Eye (tissue), 1 donor: Measurements from ENCODE around the gene EXOC4.

Source experiments
- DNase-seq: peaks from one replicate; pipeline ENCODE4 v3.0.0-alpha.2; 2015

EXOC4 gene

DNA sequence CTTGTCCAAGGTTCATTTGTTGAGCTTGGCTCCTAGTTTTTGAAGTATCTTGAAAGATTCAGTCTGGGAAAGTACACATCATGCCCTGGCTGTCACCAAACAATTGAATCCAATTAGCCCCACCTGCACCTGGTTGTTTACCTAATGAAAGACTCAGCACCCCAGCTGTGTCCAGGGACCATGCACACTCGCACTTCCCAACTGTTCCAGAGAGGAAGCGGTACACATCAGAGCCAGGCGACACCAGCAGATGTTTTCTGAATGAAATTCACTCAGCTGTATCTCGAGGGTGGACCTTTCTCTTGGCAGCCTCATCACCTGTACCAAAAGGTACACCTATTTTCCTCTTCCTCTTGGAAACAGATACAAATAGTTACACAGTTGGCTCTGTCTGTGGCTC is 657.9 kb downstream of the EXOC4 start:
- no peak for DNase-seq

GRCh38 chr7:133911724-133912123 is 658.8 kb downstream of the EXOC4 start:
- DNase-seq: no peak

DNA sequence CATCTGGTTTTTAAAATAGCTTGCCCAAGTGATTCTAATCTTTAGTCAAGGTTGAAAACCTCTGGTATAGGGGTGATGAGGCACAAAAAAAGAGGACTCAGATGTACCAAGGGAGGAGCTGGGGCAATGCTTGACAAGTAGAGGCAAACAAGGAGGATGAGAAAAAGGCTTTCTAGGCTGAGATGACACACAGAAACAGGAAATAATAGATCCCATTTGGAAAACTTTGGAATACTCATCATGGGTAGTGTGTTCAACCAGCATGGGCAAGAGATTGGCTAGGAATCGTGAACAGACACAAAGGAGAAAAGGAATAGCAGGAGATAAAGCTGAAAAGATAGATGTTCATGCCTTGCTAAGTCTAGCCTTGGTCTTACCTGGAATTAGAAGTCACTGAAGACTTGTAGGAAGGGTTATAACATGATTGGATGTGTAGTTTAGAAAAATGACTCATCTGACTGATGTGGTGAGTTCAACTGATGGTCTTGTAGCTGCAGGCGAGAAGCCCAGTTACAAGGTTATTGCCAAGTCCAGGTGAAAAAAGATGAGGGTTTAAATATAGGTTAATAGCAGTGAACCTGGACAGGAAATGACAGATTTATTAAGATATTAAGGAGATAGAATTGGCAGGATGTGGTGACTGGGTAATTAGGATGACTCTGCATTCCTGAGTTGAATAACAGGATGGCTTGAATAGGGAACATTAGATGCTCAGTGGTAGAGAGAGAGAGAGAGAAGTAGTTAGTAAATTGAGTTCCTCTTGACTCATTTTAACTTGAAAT is 660.2 kb downstream of the EXOC4 start:
- no peak for DNase-seq

DNA sequence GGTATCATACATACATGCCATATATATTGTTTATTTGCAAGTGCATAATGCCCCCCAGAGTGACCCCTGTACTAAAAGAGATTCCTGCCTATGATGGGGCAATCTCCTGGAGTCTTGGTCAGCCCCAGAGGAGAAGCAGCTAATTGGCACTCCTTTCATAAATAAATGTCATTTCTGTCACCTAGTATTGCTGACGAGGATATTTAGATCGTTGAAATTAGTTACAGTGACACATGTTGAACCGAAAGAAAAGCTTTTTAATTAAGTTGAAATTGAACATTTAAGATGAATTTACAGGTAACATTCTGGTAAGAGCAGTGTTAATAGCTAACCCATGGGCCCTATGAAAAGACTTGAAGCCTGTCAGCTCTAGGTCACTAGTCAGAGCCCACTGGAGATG is 663.7 kb downstream of the EXOC4 start:
- DNase-seq: no peak

GRCh38 chr7:133919810-133920209 is 666.9 kb downstream of the EXOC4 start:
- DNase-seq: no peak

DNA sequence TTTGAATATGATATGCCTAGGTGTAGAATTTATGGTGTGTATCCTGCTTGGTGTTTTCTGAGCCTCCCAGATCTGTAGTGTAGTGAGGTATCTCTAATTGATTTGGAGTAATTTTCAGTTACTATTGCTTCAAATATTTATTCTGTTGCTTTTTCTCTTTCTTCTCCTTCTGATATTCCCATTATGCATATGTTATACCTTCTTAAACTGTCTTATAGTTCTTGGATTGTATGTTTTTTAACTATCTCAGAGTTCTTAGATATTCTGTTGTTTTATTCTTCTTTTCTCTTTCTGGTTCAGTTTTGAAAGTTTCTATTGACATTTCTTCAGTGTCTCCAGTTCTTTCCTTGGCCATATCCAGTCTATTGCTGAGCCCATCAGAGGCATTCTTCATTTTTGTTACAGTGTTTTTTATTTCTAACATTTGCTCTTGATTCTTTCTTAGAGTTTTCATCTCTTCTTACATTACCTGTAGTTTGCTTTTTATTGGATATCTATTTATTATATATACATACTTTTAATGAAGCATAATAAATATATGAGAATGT is 668.8 kb downstream of the EXOC4 start:
- no peak for DNase-seq

DNA sequence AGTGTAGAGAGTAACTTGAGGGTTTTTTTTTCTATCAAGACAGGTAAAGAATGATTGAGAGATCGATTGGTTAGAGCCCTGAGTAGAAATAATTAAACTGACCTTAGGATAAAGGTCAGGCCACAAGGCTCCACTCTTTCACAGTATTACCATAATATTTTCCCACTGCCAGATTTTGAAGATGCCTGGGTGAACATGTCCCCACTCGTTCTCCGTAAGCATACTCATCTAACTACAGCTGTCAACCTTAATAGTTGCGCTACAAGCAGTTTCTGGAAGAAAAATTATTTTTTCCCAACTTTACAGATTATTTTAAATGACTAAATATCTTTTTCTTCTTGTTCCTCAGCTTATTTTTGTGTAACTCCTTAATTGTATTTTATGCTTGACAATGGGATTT is 671.1 kb downstream of the EXOC4 start:
- no peak for DNase-seq

DNA sequence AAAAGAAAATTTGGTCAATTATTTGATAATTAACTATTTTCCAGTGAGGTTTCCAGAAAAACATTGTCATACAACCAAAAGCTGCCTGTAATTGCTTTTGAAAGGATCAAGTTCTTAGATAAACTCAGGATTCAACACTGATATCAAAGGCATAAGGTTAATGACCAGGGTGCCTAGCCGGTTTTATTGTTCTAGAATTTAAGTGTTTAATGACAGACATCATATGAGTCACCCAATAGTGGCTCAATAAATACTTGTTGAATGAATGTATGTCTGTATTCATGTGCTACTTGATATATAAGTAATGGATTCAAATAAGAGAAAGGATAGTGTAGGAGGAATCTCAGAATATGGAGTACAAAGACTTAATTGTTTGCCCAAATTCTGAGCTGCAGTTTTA is 678.2 kb downstream of the EXOC4 start:
- DNase-seq: no peak

DNA sequence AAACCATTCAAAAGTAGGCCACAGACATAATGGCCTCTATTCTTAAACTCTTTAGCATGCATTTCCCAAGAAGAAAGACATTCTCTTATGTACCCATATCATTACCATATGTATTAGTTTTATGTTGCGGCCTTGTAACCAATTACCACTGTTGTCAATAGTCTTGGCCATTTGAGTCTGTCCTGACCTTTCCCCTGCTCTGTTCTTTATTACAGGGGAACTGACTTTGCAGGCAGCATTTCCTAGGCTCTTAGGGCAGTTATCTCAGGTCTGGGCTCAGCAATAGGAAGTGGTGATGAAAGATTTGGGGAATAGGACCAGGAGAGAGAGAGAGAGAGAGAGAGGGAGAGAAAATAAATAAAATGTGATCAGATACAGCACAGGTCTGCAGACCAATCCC is 679.7 kb downstream of the EXOC4 start:
- no peak for DNase-seq

DNA sequence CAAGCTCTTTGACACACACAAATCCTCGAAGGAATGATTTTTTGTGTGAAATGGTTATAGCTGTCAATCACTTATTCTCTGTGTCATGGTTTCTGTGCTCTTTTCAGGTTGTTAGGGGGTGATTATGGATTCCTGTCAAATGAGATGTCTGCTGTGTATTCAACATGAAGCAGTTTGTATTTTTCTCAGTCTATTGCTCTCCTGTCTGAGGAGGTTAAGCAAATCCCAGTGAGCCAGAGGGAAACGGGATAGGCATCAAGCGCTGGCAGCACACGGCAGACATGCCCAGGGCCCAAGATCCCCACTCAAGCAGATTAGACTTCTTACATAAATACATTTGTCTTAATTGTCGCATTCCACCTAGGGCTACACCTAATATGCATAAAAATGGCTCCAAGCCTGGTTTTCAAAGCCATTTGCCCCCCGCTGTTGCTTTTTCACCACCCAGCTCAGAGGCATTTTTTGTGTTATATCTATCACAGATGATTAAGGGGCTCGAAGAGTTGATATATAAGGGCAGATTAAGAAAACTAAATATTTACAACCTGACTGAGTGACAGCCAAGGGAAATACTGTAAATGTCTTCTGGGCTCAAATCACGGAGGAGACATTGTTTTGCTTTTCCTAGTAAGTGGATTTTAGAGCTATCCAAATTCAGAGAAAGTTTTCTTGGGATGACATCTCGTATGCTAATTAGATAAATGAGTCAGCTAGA is 681.5 kb downstream of the EXOC4 start:
- DNase-seq: peak; percentile 84

DNA sequence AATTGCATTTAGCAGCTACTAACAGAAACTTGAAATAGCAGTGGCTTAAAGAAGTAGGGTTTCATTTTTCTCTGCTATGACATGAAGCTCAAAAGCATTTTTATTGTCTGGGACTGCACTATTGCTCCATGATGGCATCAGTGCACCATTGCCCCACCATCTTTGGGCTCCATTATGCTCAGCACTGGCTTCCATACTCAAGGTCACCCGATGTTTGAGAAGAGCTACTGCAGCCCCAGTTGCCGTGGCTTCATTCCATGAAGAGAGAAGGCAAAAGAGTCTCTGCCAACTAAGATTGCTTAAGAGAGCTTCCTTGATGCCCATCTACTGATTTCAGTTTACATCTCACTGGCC is 682.1 kb downstream of the EXOC4 start:
- DNase-seq: no peak

DNA sequence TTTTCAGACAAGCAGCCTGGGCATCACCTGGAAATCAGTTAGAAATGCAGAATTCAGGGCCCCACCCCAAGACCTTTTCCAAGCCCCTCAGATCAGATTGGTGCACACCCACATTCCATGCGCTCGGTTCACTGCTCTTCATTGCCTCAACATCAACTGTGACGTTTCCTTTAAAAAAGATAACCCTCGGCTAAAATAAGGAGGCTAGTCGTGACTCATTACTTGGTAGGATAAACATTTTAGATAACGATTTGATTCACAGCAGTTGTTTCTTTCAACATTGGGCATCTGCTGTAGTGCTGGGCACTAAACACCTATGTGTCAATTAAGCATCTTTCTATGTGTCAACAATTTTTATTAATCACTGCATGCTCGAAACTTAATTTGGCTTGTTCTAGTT is 683.2 kb downstream of the EXOC4 start:
- no peak for DNase-seq

GRCh38 chr7:133937786-133938185 is 684.9 kb downstream of the EXOC4 start:
- no peak for DNase-seq

DNA sequence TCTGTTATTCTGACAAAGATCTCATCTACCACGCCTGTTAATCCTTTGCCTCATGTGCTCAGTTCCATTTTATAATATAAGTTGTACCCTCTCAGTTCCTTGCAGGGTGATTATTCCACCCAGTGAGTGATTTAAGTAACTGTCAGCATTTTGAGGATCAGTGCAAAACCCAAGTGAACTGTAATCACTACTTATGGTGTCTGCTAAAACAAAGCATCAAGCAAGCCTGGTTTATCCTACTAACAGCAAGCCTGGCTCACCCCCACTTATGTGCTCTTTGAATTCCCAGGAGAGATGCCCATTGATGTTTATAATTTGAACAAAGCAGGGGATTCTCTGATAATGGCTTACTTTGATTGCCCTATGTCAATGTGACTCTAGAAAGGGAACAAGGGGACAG is 687.5 kb downstream of the EXOC4 start:
- DNase-seq: peak; percentile 75

DNA sequence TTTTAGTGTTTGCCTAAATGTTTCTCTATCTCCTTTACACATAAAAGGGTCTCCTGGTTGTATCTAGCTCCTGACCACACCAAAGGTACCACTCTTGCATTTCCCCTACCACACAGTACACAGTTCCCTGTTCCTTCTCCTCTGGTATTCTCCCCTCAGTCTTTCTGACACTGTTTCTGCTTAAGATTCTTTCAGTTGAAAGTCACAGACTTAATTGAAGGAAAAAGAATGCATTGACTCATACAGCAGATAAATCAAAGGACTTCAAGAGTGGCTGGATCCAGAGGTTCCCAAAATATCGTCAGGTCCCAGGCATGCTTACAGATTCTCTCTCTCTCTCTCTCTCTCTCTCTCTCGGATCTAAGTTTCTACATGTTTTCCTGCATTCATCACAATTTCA is 688.6 kb downstream of the EXOC4 start:
- DNase-seq: no peak

DNA sequence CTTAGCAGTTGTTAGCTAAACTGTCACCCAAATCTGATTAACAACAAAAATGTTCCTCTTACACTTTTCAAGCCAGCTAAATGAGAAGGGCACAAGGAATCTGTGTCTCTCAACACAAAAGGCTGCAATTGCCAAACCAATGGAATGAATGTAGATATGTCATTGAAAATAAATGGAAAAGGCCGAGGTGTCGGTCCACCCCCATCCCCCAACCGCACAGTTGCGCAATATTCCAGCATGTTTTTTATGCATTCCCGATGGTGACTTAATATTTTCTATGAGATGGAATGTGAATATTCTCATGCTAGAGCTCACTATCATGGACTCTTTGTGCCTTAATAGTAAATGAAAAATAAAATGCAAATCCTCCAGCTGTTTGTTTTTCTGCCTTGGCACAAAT is 692.6 kb downstream of the EXOC4 start:
- DNase-seq: no peak

GRCh38 chr7:133947458-133948254 is 694.8 kb downstream of the EXOC4 start:
- no peak for DNase-seq

DNA sequence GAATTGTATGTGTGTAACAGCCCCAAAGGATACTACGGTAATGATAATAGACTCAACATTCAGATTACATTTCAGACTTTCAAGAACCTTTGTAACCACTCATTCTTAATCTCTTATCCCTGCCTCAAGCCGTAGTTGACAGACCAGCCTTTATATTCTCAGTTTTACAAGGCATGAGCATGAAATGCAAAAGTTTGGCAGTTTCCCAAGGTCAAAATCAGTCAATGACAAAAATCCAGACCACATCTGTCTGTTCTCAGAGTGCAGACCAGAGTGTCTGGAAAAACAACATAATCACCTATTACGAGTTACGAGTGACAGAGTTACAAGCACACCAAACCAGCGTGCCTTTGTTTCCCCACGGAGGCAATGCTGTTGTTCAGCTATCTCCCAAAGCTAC is 695.7 kb downstream of the EXOC4 start:
- no peak for DNase-seq

DNA sequence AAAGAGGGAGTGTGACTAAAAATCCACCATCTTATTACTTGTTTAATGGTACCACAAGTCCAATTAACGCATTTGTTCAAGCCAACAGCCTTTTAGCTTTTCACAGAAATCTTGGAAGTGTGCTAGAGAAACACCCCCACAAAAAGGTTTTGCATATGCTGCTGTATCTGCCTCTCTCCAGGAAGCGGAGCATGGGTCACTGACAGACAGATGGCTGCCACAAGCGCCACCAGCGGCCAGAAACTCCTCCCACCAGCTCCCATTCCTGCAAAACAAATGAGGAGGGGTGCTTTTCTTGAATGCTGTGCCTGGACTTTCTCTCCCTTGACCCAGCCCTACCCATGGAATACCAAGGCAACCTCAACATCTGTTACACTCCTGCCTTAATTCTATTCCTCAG is 698.0 kb downstream of the EXOC4 start:
- DNase-seq: no peak

- no peak for DNase-seq
These were observed 702.3 kb downstream of the EXOC4 start for GRCh38 chr7:133955208-133955607.

- no peak for DNase-seq
These were observed 705.0 kb downstream of the EXOC4 start for GRCh38 chr7:133957845-133958244.

DNA sequence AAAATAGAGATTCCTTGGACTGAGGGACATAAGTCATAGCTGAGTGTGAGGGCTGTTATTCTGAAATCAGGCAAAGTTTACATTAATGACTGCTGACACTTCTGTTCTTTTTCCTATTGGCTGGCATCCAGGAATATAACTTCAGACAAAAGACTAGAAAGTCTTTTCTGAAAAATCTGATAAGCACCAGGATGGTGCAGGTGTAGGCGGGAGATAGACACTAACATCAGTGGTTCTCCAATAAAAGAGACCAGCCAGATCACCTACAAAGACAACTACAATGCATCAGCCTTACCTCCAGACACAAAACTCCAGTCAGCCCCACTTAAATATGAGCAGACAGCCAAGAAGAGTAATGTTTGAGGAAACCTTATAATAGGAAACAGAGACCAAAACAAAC is 705.9 kb downstream of the EXOC4 start:
- DNase-seq: no peak

DNA sequence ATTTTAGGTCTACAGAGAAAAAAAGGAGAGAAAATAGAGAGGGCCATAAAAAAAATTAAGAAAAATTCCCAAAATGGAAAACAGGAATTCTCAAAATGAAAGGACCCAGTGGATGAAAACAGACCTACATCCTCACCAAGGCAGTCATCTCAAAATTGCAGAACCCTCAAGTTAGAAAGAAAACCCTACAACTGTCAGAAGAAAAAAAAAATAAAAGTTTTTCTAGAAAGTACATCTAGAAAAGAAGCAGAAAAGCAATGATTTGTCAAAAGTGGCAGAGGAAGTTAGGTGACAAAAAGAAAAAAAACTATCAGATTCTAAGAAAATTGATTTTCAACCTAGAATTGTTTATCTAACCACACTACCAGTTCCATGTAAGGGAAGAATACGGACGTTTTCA is 706.6 kb downstream of the EXOC4 start:
- no peak for DNase-seq

DNA sequence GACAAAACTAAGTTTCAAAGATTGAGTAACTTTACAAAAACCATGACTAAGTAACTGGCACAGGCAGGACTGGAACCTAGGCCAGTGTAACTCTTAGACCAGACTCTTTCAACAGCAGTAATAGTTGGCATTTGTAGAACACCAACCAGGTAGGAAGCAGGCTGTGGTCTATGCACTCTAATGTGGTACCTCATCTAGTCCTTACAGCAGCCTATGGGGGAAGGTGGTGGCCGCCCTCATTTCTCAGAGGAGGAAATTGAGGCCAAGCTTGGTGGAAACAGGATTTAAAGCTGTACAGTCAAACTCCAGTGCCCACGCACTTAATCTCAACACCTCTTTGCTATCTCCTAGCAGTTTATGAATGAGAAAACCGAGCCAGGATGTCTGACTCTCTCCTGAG is 708.8 kb downstream of the EXOC4 start:
- DNase-seq: no peak
